IMR-90 (cell line): ENCODE results near the gene ARHGDIA. TPM values are rescaled to one million over a fixed set of nuclear protein-coding genes. Genes with fewer than 3 reads are reported as not detected.

Experiments
- ATAC-seq: fragments of 200-7000 bp; cut with Tn5 transposase; 2 replicates; pipeline ENCODE4 v1.9.1; 2020; ENCODE audit warnings: low read depth, mild to moderate bottlenecking, moderate library complexity
- BruUV-seq: library from RNA; stranded (reverse); fragments of 400-500 nt; replicated peaks from 2 replicates; lab custom pipeline; 2021; lab: Mats Ljungman, UMichigan
- CTCF ChIA-PET: fragments of 300-600 bp; formaldehyde crosslinking; extraction: SDS; loops from one replicate; lab custom pipeline; 2021; ENCODE audit warnings: antibody characterized with exemption; lab: Yijun Ruan, JAX
- POLR2A ChIA-PET: fragments of 300-600 bp; sonication (Branson Sonifier 250); formaldehyde crosslinking; loops from one replicate; lab custom pipeline; 2022; ENCODE audit warnings: antibody characterized with exemption; ENCODE audit not compliant: unreplicated experiment; lab: Charles Lee
- DNase-seq: peaks from one replicate; pipeline ENCODE4 v3.0.0; 2013
- H2AFZ ChIP-seq: replicated peaks from 2 replicates; pipeline ENCODE3; 2013; ENCODE audit warnings: low read length, mild to moderate bottlenecking; ENCODE audit not compliant: poor library complexity
- H2AK5ac ChIP-seq: 2 replicates; pipeline ENCODE4 v1.6.1; 2013; ENCODE audit warnings: low read depth, low read length, inconsistent platforms
- H2AK9ac ChIP-seq: replicated peaks from 2 replicates; pipeline ENCODE3; 2013; ENCODE audit warnings: mild to moderate bottlenecking, low read depth, low read length, moderate library complexity; ENCODE audit not compliant: poor library complexity
- H2BK120ac ChIP-seq: 2 replicates; pipeline ENCODE4 v1.6.1; 2013; ENCODE audit warnings: low read depth, low read length, inconsistent platforms
- H2BK15ac ChIP-seq: 3 replicates; pipeline ENCODE4 v1.6.1; 2013; ENCODE audit warnings: low read depth, low read length, inconsistent platforms
- H2BK20ac ChIP-seq: 2 replicates; pipeline ENCODE4 v1.6.1; 2013; ENCODE audit warnings: low read depth, mild to moderate bottlenecking, inconsistent platforms, low read length, moderate library complexity
- H2BK5ac ChIP-seq: 2 replicates; pipeline ENCODE4 v1.6.1; 2013; ENCODE audit warnings: mild to moderate bottlenecking, low read depth, low read length, inconsistent platforms; ENCODE audit not compliant: poor library complexity, severe bottlenecking
- H3K14ac ChIP-seq: replicated peaks from 2 replicates; pipeline ENCODE4 v1.6.1; 2013; ENCODE audit warnings: low read depth, low read length, inconsistent platforms
- H3K18ac ChIP-seq: 2 replicates; pipeline ENCODE4 v1.6.1; 2013; ENCODE audit warnings: low read depth, low read length, control low read depth
- H3K23ac ChIP-seq: 2 replicates; pipeline ENCODE4 v1.6.1; 2013; ENCODE audit warnings: low read depth, low read length, inconsistent platforms
- H3K27ac ChIP-seq: 2 replicates; pipeline ENCODE4 v1.5.1; 2013; ENCODE audit warnings: mild to moderate bottlenecking, control low read depth, low read length; ENCODE audit not compliant: insufficient read depth
- H3K27me3 ChIP-seq: 2 replicates; pipeline ENCODE4 v1.6.1; 2013; ENCODE audit warnings: low read length; ENCODE audit not compliant: control insufficient read depth, insufficient read depth
- H3K36me3 ChIP-seq: 2 replicates; pipeline ENCODE4 v1.6.1; 2013; ENCODE audit warnings: low read length, mixed read lengths; ENCODE audit not compliant: control insufficient read depth, insufficient read depth
- H3K4ac ChIP-seq: 2 replicates; pipeline ENCODE4 v1.6.1; 2013; ENCODE audit warnings: low read depth, low read length, inconsistent platforms
- H3K4me1 ChIP-seq: 2 replicates; pipeline ENCODE4 v1.6.1; 2013; ENCODE audit warnings: low read length, mixed read lengths; ENCODE audit not compliant: control insufficient read depth, insufficient read depth
- H3K4me2 ChIP-seq: 2 replicates; pipeline ENCODE4 v1.6.1; 2013; ENCODE audit warnings: low read depth, mild to moderate bottlenecking, control low read depth, low read length, moderate library complexity
- H3K4me3 ChIP-seq: 2 replicates; pipeline ENCODE4 v1.5.1; 2013; ENCODE audit warnings: low read depth, mild to moderate bottlenecking, control low read depth, low read length, moderate library complexity; ENCODE audit not compliant: insufficient read depth
- H3K56ac ChIP-seq: 2 replicates; pipeline ENCODE4 v1.6.1; 2013; ENCODE audit warnings: low read length, inconsistent platforms; ENCODE audit not compliant: insufficient read depth; ENCODE audit errors: extremely low read depth
- H3K79me1 ChIP-seq, 2 experiments: 2 replicates each; pipeline ENCODE4 v1.6.1; 2013; ENCODE audit warnings: low read length in 2 of 2, inconsistent platforms in 1 of 2, low read depth in 1 of 2
- H3K9ac ChIP-seq: 2 replicates; pipeline ENCODE4 v1.6.1; 2013; ENCODE audit warnings: low read depth, low read length, control low read depth
- H3K9me1 ChIP-seq: 2 replicates; pipeline ENCODE4 v1.6.1; 2013; ENCODE audit warnings: low read length, inconsistent platforms; ENCODE audit not compliant: insufficient read depth
- H3K9me3 ChIP-seq: 2 replicates; pipeline ENCODE4 v1.6.1; 2013; ENCODE audit warnings: low read length; ENCODE audit not compliant: control insufficient read depth, insufficient read depth
- H4K20me1 ChIP-seq: 2 replicates; pipeline ENCODE4 v1.6.1; 2013; ENCODE audit warnings: low read length, inconsistent platforms; ENCODE audit not compliant: insufficient read depth
- H4K5ac ChIP-seq: 2 replicates; pipeline ENCODE4 v1.6.1; 2013; ENCODE audit warnings: mild to moderate bottlenecking, low read depth, low read length, control low read depth
- H4K8ac ChIP-seq, 2 experiments: 2 replicates each; pipeline ENCODE4 v1.6.1; 2013; ENCODE audit warnings: low read depth in 2 of 2, low read length in 2 of 2, control low read depth in 1 of 2, inconsistent platforms in 1 of 2
- H4K91ac ChIP-seq: 2 replicates; pipeline ENCODE4 v1.6.1; 2013; ENCODE audit warnings: low read depth, low read length, inconsistent platforms; ENCODE audit not compliant: insufficient read depth
- BHLHE40 ChIP-seq: fragments of 150-350 bp; IDR thresholded peaks from 2 replicates; pipeline ENCODE4 v1.6.1; 2016; ENCODE audit warnings: mild to moderate bottlenecking, low read depth, low read length
- CHD1 ChIP-seq: IDR thresholded peaks from 2 replicates; pipeline ENCODE4 v1.6.1; 2012; ENCODE audit warnings: low read depth, low read length, improper control_type of control experiment
- CTCF ChIP-seq: conservative IDR thresholded peaks from 2 replicates; pipeline ENCODE4 v1.5.1; 2012; ENCODE audit warnings: mild to moderate bottlenecking, low read depth, low read length, improper control_type of control experiment
- MAZ ChIP-seq: IDR thresholded peaks from 2 replicates; pipeline ENCODE4 v1.6.1; 2012; ENCODE audit warnings: low read depth, mild to moderate bottlenecking, low read length, improper control_type of control experiment, moderate library complexity, borderline replicate concordance
- MXI1 ChIP-seq: IDR thresholded peaks from 2 replicates; pipeline ENCODE4 v1.6.1; 2012; ENCODE audit warnings: low read depth, mild to moderate bottlenecking, low read length, moderate library complexity, borderline replicate concordance
- POLR2A ChIP-seq: IDR thresholded peaks from 2 replicates; pipeline ENCODE4 v1.6.1; 2012; ENCODE audit warnings: mild to moderate bottlenecking, low read depth, low read length
- RAD21 ChIP-seq: IDR thresholded peaks from 2 replicates; pipeline ENCODE4 v1.6.1; 2012; ENCODE audit warnings: low read length, improper control_type of control experiment
- WGBS, 2 experiments: methylation state at CpG; one replicate each; pipeline versions ENCODE4 v1.1.5 to v1.1.7; 2013; ENCODE audit warnings: missing lambda C conversion rate in 2 of 2; ENCODE audit not compliant: insufficient read length in 1 of 2; ENCODE audit errors: extremely low coverage in 2 of 2; 5-methylcytosine and 5-hydroxymethylcytosine counted together
- dilution Hi-C: fragments of 300-500 bp; cut with HindIII; formaldehyde crosslinking; loops from one replicate; pipeline ENCODE4 v1.14.3; 2018; ENCODE audit warnings: low sequenced_read_pairs; ENCODE audit not compliant: unreplicated experiment
- in situ Hi-C: fragments of 300-500 bp; cut with MboI; formaldehyde crosslinking; loops from 3 replicates; pipeline ENCODE4 v1.14.3; 2019; ENCODE audit warnings: low sequenced_read_pairs, inconsistent platforms, mixed read lengths
- intact Hi-C: fragments of 100-400 bp; cut with micrococcal nuclease; formaldehyde crosslinking; loops from 2 replicates; pipeline ENCODE4 v1.10.0; 2022
- polyA plus RNA-seq, 3 experiments: library from polyadenylated mRNA; depleted of rRNA; stranded (reverse); fragments of >200 nt; gene quantifications; 2 replicates each; pipeline ENCODE4 v1.2.3, GENCODE V29; 2012; ENCODE audit warnings: low replicate concordance in 1 of 3
- total RNA-seq: library from RNA; depleted of rRNA; stranded (reverse); fragments of >200 nt; gene quantifications from 2 replicates; pipeline ENCODE4 v1.2.3, GENCODE V29; 2012

ARHGDIA gene
- total and polyA plus RNA-seq, 2 of the 4 experiments (the other 2 are of a cell fraction) = 62.7 to 362 TPM

GRCh38 chr17:81832608-81833159 lies 38.5 kb downstream of the ARHGDIA start:
- Histone ChIP-seq H3K56ac (peak overlapping the region; percentile 55; the same call in 1 of the 2 replicates), H3K4me3 (peak overlapping the region; percentile 87), H3K4ac (peak overlapping the region; percentile 85), H2BK15ac (no peak overlapping the region), H2AFZ (peak overlapping the region; percentile 82), H3K79me1 (peaks cover 21 to 60% of the 10 kb centered on the region in 2 experiments), H3K36me3 (peaks cover 7% of the 10 kb centered on the region; the same call in 1 of the 2 replicates), H3K27ac (peak overlapping the region; percentile 84), H2AK9ac (peak overlapping the region; percentile 98), H2BK20ac (0 out of 2 replicates have a peak overlapping the region, but pooled peaks have one; percentile 14), H2BK5ac (peak overlapping the region; percentile 72), H4K91ac (peak overlapping the region; percentile 91), H2BK120ac (peak overlapping the region; percentile 53), H4K8ac (peak overlapping the region; percentile 74 to 85), H3K9ac (peak overlapping the region; percentile 93), H3K4me2 (peak overlapping the region; percentile 99), H4K20me1 (peaks cover 29% of the 10 kb centered on the region), H4K5ac (peak overlapping the region; percentile 87), H3K9me1 (peaks cover 28% of the 10 kb centered on the region), H3K23ac (peak overlapping the region; percentile 97), H3K9me3 (no peaks in the 10 kb centered on the region), H3K4me1 (peaks cover 15% of the 10 kb centered on the region), H3K27me3 (no peaks in the 10 kb centered on the region), H3K14ac (peak overlapping the region; percentile 98), H3K18ac (peak overlapping the region; percentile 66), H2AK5ac (peak overlapping the region; percentile 91)
- 0% methylated on average over 23 of the region's 65 CpGs; no CpG with 5 or more reads in 1 of the 2 experiments for WGBS, 2 experiments
- DNase-seq (no peak), ATAC-seq (peak; percentile 33)
- intact Hi-C loops = no loop called here
- in situ Hi-C loops = no loop called here
- BruUV-seq = no TSS peak
- TF ChIP-seq POLR2A (no peak), BHLHE40 (peak; percentile 21; the same call in 1 of the 2 replicates), CTCF (no peak), CHD1 (no peak; the same call in 1 of the 2 replicates), MXI1 (no peak), MAZ (no peak), RAD21 (no peak)
- ChIA-PET POLR2A (interaction anchor here (0.6 kb wide), 1 partner anchor 50 kb away, joined by 5 read pairs; no protein-coding TSS in a partner anchor), CTCF (no interaction called here)
- dilution Hi-C loops = no loop called here
